Stimulated activated CD4-positive, alpha-beta T cell treated with anti-CD3 and anti-CD28 coated beads, TNF-alpha, amount 100 ng/mL, for 1 hour (primary cell): ENCODE data around the gene PRPS2.

ENCODE experiments used
- DNase-seq, 3 donors: peaks; one replicate each; pipeline ENCODE4 v3.0.0-alpha.2; 2020; ENCODE audit warnings: low read depth in 3 of 3, low spot score in 1 of 3

Gene PRPS2

GRCh38 chrX:12791257-12792228, at the start of gene PRPS2:
TSS of gene PRPS2 (plus strand) at chrX:12791412. CDS start at chrX:12791498, 86 bp downstream.
- DNase-seq = peak; percentile 8 to 60 (median 29)

GRCh38 chrX:12741416-12741815, 49.8 kb upstream of the PRPS2 start:
- DNase-seq = no peak

DNA sequence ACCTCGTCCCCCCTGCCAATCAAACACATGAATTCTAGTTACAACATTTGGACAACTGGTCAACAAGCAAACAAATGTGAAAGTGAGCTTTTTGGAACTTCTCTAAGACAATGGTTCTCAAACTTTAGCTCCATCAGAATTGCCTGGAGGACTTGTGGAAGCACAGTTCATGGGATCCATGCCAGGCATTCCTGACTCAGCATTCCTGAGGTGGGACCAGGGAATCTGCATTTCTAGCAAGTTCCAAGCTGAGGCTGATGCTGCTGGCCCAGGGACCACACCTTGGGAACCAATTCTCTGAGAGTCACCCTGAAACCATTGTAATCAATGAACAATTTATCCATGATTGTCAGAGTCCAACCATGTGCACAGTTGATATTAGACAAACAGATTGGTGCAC, 43.8 kb upstream of the PRPS2 start:
- DNase-seq = no peak

DNA sequence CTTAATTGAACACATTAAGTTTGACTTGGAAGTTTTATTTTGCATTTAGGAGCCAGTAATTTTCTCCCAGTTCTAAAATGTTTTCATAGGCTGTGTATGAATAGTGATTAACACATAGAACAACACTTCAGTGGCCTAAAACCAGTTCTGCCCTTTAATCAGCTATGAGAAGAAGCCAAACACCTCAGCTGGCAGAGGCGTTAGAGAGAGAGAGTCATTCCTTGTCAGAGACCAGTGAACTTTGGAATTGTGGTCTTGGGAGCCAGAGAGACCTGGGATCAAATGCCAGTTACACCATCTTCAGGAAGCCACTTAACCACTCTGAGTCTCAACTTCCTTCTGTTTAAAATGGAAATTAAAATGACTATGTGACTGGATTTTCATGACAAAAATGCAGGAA, 39.3 kb upstream of the PRPS2 start:
- no peak for DNase-seq

DNA sequence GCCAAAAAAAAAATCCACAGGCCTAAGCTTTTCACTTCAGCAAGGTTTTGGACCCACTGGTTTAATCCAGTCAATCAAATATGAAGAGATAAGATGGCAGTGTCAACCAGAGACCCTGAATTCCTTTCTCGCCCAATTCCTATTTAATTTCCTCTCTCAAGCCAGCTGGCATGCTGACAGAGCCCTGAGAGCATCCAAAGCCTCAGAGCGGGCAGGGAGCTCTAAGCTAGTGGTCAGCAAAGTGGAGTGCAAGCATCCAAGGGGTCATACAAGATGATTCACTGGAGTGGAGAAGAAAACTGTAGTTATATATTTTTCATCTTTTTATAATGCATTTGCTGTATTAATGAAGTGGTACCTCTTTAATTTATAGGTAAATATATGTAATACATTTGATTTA, 37.8 kb upstream of the PRPS2 start:
- DNase-seq = no peak

- DNase-seq = no peak
These were observed 32.9 kb upstream of the PRPS2 start for GRCh38 chrX:12758291-12758690.

GRCh38 chrX:12767856-12768255, 23.4 kb upstream of the PRPS2 start:
- no peak for DNase-seq

DNA sequence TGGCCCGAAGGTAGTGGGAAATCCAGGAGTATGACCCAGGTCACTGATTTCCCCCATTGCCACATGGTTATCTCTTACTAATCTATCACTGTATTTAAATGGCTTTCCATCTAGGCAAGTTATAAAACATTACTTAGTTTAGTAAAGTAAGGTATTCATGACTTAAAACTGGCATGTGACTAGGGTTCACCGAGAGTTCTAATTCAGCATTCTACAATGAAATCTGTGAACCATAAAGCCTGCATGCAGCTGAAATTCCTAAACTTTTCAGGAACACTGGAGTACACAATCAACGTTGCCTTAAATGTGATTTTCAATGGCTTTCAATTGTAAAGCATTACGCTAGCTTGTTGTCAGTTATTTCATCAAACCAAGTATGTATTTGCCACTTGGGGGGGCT, 22.7 kb upstream of the PRPS2 start:
- DNase-seq = no peak

GRCh38 chrX:12770440-12770839, 20.8 kb upstream of the PRPS2 start:
- DNase-seq = no peak

- DNase-seq = peak; percentile 24 to 52 (median 27)
These were observed 19.7 kb upstream of the PRPS2 start for GRCh38 chrX:12771445-12772069.

DNA sequence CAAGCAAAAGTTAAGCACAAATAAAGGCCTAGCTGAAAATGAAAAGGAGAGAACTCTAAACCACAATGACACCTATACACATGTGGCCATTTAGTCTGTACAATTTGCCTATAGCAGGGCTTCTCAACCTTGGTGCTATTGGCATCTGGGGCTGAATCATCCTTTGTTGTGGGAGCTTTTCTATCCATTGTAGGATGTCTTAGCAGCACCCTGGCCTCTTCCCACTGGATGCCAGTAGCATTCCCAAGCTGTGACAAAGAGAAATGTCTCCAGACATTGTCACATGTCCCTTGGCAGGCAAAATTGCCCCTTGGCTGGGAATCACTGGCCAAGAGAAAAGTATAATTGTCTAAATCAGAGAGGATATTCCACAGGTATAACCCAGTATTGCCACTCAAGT, 13.5 kb upstream of the PRPS2 start:
- no peak for DNase-seq

DNA sequence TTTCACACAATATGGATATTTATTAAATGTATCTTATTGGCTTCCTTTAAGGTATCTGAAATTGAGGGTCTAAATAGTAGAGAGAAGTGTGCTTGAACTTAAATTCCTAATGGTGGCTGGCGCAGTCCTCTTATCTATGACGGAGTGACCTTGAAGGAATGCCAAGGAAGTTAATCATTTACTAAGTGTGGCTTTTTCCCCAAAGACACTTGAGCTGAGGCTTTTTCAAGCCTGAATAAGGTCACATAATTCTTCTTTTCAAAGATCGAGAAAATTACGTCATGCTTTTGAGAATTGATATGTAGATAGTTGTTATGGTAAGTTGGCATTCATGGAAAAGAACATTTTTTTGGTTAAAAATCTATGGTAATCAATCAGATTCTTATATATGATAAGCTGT, 11.7 kb upstream of the PRPS2 start:
- DNase-seq = no peak

DNA sequence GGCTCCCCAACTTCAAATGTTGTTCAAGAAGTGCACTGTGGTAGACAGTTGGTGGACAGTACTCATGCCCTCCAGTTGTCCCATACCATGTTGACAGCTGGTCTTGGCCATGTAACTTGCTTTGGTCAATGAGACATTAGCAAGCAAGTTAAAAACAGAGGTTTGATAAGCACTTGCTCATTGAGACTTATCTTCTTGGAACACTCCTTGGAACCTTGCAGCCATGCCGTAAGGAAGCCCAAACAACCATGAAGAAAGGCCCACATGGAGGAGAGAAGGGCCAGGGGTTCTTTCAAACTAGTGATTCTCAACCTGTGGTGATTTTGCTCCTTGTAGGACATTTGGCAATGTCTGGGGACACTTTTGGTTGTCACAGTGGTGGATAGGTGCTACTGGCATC, 2.6 kb upstream of the PRPS2 start:
- DNase-seq = no peak

DNA sequence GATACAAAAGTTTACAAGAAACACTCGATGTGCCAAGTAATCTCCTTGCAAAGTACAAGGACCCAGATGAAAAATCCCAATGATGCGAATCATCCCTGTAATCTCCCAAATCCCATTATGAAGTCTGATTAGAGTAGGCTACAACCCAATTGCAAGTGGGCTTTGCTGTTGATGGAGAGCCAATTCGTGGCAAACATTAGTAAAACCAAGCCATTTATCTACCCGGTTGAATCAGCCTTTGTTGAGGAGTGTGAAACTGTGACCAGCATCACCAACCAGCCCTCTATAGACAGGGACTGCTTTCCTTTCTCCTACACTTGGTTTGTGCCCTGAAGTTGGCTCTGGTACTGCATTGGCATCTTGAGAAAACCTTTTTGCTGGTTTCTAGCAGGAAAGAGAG, 1.2 kb upstream of the PRPS2 start:
- no peak for DNase-seq

- no peak for DNase-seq
These were observed 341 bp upstream of the PRPS2 start for GRCh38 chrX:12790885-12791256.

DNA sequence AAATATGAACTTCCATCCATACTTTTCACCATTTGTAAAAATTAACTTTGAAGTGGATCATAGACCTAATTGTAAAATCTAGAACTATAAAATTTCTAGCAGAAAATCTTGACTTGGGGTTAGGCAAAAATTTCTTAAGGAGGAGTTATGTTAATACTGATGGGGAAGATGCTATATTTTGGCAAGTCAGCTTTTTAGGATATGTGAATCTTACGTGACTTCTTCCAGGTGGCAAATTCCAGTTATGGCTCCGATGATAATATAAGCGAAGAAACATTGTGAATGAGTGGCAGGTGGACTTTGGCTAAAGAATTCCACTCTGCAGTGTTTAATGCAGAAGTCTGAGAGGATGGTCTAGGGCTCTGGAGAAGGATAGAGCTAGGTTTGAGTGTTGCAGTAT, 1.5 kb downstream of the PRPS2 start:
- DNase-seq = no peak

DNA sequence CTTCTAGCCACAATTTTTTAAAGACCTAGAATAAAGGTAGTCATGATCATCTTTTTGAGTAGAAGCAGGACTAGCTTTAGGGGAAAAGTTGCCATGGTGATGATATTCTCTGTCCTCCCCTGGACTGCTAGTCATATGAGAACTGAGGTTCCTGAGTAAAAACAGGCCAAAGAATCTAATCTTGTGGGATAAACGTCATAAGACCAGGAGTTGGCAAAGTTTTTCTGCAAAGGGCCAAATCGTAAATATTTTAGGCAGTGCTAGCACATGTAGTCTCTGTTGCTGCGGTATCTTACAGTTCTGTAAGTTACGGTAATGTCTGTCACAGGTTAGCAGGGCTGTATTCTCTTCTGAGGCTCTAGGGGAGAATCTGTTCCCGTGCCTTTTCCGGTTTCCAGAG, 3.4 kb downstream of the PRPS2 start:
- no peak for DNase-seq

GRCh38 chrX:12798601-12799000, 7.4 kb downstream of the PRPS2 start:
- no peak for DNase-seq

DNA sequence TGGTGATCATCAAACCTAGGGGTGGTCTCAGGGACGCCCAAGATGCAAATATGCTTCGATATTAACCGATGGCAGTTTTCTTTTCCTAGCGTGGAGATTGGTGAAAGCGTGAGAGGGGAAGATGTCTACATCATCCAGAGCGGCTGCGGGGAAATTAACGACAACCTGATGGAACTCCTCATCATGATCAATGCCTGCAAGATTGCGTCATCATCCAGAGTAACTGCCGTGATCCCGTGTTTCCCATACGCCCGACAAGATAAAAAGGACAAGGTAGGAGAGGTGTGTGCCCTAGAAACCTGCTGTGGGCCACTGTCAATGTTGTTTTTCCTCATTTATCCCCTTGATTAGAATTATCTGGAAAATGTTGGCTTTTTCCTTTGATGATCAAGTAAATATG, 7.9 kb downstream of the PRPS2 start:
- DNase-seq = no peak

- DNase-seq = no peak
These were observed 11.5 kb downstream of the PRPS2 start for GRCh38 chrX:12802741-12803140.

DNA sequence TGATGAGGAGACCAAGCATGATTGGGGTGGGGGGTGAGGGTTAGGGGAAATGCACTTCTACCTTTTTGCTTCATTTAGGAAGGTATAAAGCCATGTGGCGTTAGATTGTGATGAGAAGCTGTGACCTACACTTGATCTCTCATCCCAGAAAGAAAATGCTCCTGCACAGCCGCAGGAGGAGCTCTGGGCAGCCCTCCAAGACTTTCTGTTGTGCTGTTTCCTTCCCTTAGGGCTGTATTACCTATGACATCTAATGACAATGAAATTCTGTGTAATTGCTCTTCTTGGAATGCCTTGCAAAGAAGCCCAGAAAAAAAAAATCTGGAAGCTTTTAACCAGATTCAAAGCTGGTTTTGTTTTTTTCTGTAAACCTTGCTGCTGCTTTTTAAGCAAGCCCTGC, 13.4 kb downstream of the PRPS2 start:
- no peak for DNase-seq

DNA sequence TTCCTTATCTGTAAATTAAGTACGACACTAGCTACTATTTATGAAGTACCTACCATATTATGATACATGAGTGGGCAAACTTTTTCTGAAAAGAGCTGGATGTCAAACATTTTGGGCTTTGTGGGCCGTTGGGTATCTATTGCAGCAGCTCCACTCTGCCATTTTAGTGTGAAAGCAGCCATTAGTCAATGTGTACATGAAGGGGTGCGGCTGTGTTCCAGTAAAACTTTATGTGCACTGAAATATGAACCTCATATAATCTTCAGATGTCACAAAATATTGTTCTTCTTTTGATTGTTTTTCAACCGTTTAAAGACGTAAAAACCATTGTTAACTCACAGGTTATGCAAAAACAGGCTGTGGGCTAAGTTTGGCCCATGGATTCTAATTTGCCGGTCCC, 14.1 kb downstream of the PRPS2 start:
- DNase-seq = no peak

GRCh38 chrX:12811658-12812057, 20.4 kb downstream of the PRPS2 start:
- no peak for DNase-seq
